Mesenchymal stem cell (in vitro differentiated cells and primary cell): ENCODE measurements around the gene CAMTA1.

ENCODE experiments used
- DNase-seq: peaks from one replicate; pipeline ENCODE4 v3.0.0-alpha.2; 2013
- H2AFZ ChIP-seq: one replicate; pipeline ENCODE4 v1.6.1; 2013; ENCODE audit warnings: low read depth, mild to moderate bottlenecking, control low read depth, inconsistent platforms, low read length, moderate library complexity
- H2AK5ac ChIP-seq: 2 replicates; pipeline ENCODE4 v1.6.1; 2013; ENCODE audit warnings: low read length, moderate library complexity, mild to moderate bottlenecking, inconsistent platforms; ENCODE audit not compliant: severe bottlenecking
- H2BK120ac ChIP-seq: one replicate; pipeline ENCODE4 v1.6.1; 2013; ENCODE audit warnings: low read depth, mild to moderate bottlenecking, inconsistent platforms, low read length, moderate library complexity
- H2BK12ac ChIP-seq, 2 experiments: one replicate each; pipeline ENCODE4 v1.6.1; 2013; ENCODE audit warnings: inconsistent platforms in 2 of 2, low read length in 2 of 2, mild to moderate bottlenecking in 2 of 2, moderate library complexity in 2 of 2, control low read depth in 1 of 2
- H2BK15ac ChIP-seq: one replicate; pipeline ENCODE4 v1.6.1; 2013; ENCODE audit warnings: mild to moderate bottlenecking, low read depth, inconsistent platforms; ENCODE audit not compliant: poor library complexity, severe bottlenecking
- H2BK5ac ChIP-seq: 2 replicates; pipeline ENCODE4 v1.6.1; 2013; ENCODE audit warnings: low read depth, mild to moderate bottlenecking, low read length, control low read depth, inconsistent platforms; ENCODE audit not compliant: poor library complexity, severe bottlenecking
- H3K14ac ChIP-seq, 2 experiments: one replicate each; pipeline ENCODE4 v1.6.1; 2013; ENCODE audit warnings: inconsistent platforms in 2 of 2, low read length in 2 of 2, control low read depth in 1 of 2, mild to moderate bottlenecking in 1 of 2, moderate library complexity in 1 of 2
- H3K18ac ChIP-seq, 2 experiments: one replicate each; pipeline ENCODE4 v1.6.1; 2013; ENCODE audit warnings: inconsistent platforms in 2 of 2, low read length in 2 of 2, control low read depth in 1 of 2, low read depth in 1 of 2, mild to moderate bottlenecking in 1 of 2
- H3K23ac ChIP-seq, 2 experiments: one replicate each; pipeline ENCODE4 v1.6.1; 2013; ENCODE audit warnings: inconsistent platforms in 2 of 2, low read length in 2 of 2, mild to moderate bottlenecking in 2 of 2, moderate library complexity in 2 of 2, control low read depth in 1 of 2
- H3K27ac ChIP-seq: 2 replicates; pipeline ENCODE4 v1.5.1; 2013; ENCODE audit warnings: mild to moderate bottlenecking, moderate library complexity, low read length, control low read depth, inconsistent platforms; ENCODE audit not compliant: poor library complexity, severe bottlenecking
- H3K27me3 ChIP-seq, 2 experiments: 2 replicates each; pipeline versions ENCODE4 v1.6.1 to v1.7.0; 2013; ENCODE audit warnings: low read length in 2 of 2, mild to moderate bottlenecking in 2 of 2, moderate library complexity in 2 of 2, control low read depth in 1 of 2, inconsistent platforms in 1 of 2; ENCODE audit not compliant: control insufficient read depth in 1 of 2, insufficient read depth in 1 of 2
- H3K36me3 ChIP-seq, 2 experiments: 2 replicates each; pipeline versions ENCODE4 v1.6.1 to v1.7.0; 2013; ENCODE audit warnings: low read length in 2 of 2, control low read depth in 1 of 2, inconsistent platforms in 1 of 2, low read depth in 1 of 2, mild to moderate bottlenecking in 1 of 2; ENCODE audit not compliant: insufficient read depth in 2 of 2, control insufficient read depth in 1 of 2
- H3K4ac ChIP-seq, 2 experiments: one replicate each; pipeline ENCODE4 v1.6.1; 2013; ENCODE audit warnings: inconsistent platforms in 2 of 2, low read length in 2 of 2, mild to moderate bottlenecking in 2 of 2, moderate library complexity in 2 of 2, control low read depth in 1 of 2, low read depth in 1 of 2
- H3K4me1 ChIP-seq: 2 replicates; pipeline ENCODE4 v1.6.1; 2013; ENCODE audit warnings: low read depth, low read length, control low read depth; ENCODE audit not compliant: control insufficient read depth, insufficient read depth
- H3K4me2 ChIP-seq: 2 replicates; pipeline ENCODE4 v1.6.1; 2013; ENCODE audit warnings: low read length, mild to moderate bottlenecking, inconsistent platforms; ENCODE audit not compliant: poor library complexity, severe bottlenecking
- H3K4me3 ChIP-seq, 2 experiments: 2 replicates each; pipeline versions ENCODE4 v1.5.1 to v1.7.0; 2013; ENCODE audit warnings: low read length in 2 of 2, mild to moderate bottlenecking in 2 of 2, control low read depth in 1 of 2, low read depth in 1 of 2; ENCODE audit not compliant: insufficient read depth in 1 of 2
- H3K79me1 ChIP-seq: replicated peaks from 2 replicates; pipeline ENCODE4 v1.6.1; 2013; ENCODE audit warnings: mild to moderate bottlenecking, control low read depth, low read length, inconsistent platforms; ENCODE audit not compliant: poor library complexity, severe bottlenecking
- H3K9ac ChIP-seq: 2 replicates; pipeline ENCODE4 v1.7.0; 2013; ENCODE audit warnings: mild to moderate bottlenecking, low read length, moderate library complexity
- H3K9me3 ChIP-seq: 2 replicates; pipeline ENCODE4 v1.7.0; 2013; ENCODE audit warnings: mild to moderate bottlenecking, low read length; ENCODE audit not compliant: control insufficient read depth
- H4K8ac ChIP-seq: one replicate; pipeline ENCODE4 v1.6.1; 2013; ENCODE audit warnings: inconsistent platforms, mild to moderate bottlenecking, low read length, moderate library complexity
- H4K91ac ChIP-seq: one replicate; pipeline ENCODE4 v1.6.1; 2013; ENCODE audit warnings: mild to moderate bottlenecking, low read length, inconsistent platforms
- WGBS: methylation state at CpG from one replicate; pipeline ENCODE4 v1.1.7; 2013; ENCODE audit warnings: mixed read lengths; 5-methylcytosine and 5-hydroxymethylcytosine counted together

The CAMTA1 gene

GRCh38 chr1:7322912-7323311 is 537.7 kb downstream of the CAMTA1 start:
- no peak overlapping the region for H4K8ac ChIP-seq
- no peak for DNase-seq
- no peaks in the 10 kb centered on the region for H3K36me3 ChIP-seq
- no peak overlapping the region for H3K4me2 ChIP-seq
- H4K91ac ChIP-seq: no peak overlapping the region
- WGBS: no CpG with 5 or more reads among the region's 1 CpG
- no peaks in the 10 kb centered on the region for H3K27me3 ChIP-seq
- H3K9me3 ChIP-seq: peaks cover 13% of the 10 kb centered on the region
- H2BK5ac ChIP-seq: no peak overlapping the region
- H3K9ac ChIP-seq: no peak overlapping the region
- no peak overlapping the region for H2AFZ ChIP-seq
- H2AK5ac ChIP-seq: no peak overlapping the region
- H3K4ac ChIP-seq: no peak overlapping the region
- no peak overlapping the region for H2BK15ac ChIP-seq
- H3K23ac ChIP-seq: no peak overlapping the region
- no peak overlapping the region for H3K27ac ChIP-seq
- no peak overlapping the region for H3K18ac ChIP-seq
- no peak overlapping the region for H2BK120ac ChIP-seq
- H3K4me3 ChIP-seq: no peak overlapping the region
- H2BK12ac ChIP-seq: no peak overlapping the region
- no peaks in the 10 kb centered on the region for H3K4me1 ChIP-seq
- H3K14ac ChIP-seq: no peak overlapping the region
- H3K79me1 ChIP-seq: no peaks in the 10 kb centered on the region

- Histone ChIP-seq H2AK5ac (no peak overlapping the region), H3K36me3 (no peaks in the 10 kb centered on the region), H2BK12ac (no peak overlapping the region), H3K4me1 (no peaks in the 10 kb centered on the region), H2AFZ (no peak overlapping the region), H3K9me3 (peaks cover 16% of the 10 kb centered on the region), H3K4me3 (no peak overlapping the region), H3K4me2 (no peak overlapping the region), H2BK120ac (no peak overlapping the region), H3K27me3 (no peaks in the 10 kb centered on the region), H2BK5ac (peak overlapping the region; percentile 4), H3K27ac (no peak overlapping the region), H3K14ac (no peak overlapping the region), H4K8ac (no peak overlapping the region), H4K91ac (no peak overlapping the region), H3K4ac (no peak overlapping the region), H3K18ac (no peak overlapping the region), H3K79me1 (no peaks in the 10 kb centered on the region), H3K9ac (no peak overlapping the region), H3K23ac (no peak overlapping the region), H2BK15ac (no peak overlapping the region)
- no peak for DNase-seq
- 62% methylated on average over 3 of the region's 3 CpGs for WGBS
Measured at GRCh38 chr1:7325254-7325653, 540.0 kb downstream of the CAMTA1 start.

- no peak overlapping the region for H3K14ac ChIP-seq
Measured at GRCh38 chr1:7326366-7326765, 541.1 kb downstream of the CAMTA1 start.

GRCh38 chr1:7327849-7328248 is 542.6 kb downstream of the CAMTA1 start:
- H4K8ac ChIP-seq: no peak overlapping the region
- no peak overlapping the region for H3K23ac ChIP-seq
- no peak overlapping the region for H3K9ac ChIP-seq
- no peak overlapping the region for H3K4me3 ChIP-seq
- H2AK5ac ChIP-seq: no peak overlapping the region
- 64% methylated on average over 3 of the region's 3 CpGs for WGBS
- H3K27ac ChIP-seq: no peak overlapping the region
- H2BK12ac ChIP-seq: no peak overlapping the region
- no peak overlapping the region for H2BK5ac ChIP-seq
- no peak overlapping the region for H2AFZ ChIP-seq
- no peak overlapping the region for H4K91ac ChIP-seq
- H3K4me2 ChIP-seq: no peak overlapping the region
- DNase-seq: no peak
- H2BK15ac ChIP-seq: no peak overlapping the region
- H2BK120ac ChIP-seq: no peak overlapping the region
- H3K4ac ChIP-seq: no peak overlapping the region
- H3K18ac ChIP-seq: no peak overlapping the region
- H3K27me3 ChIP-seq: peaks cover 0 to 3% of the 10 kb centered on the region in 2 experiments
- no peak overlapping the region for H3K14ac ChIP-seq
- H3K36me3 ChIP-seq: no peaks in the 10 kb centered on the region
- peaks cover 16% of the 10 kb centered on the region for H3K9me3 ChIP-seq
- no peaks in the 10 kb centered on the region for H3K4me1 ChIP-seq
- H3K79me1 ChIP-seq: no peaks in the 10 kb centered on the region

More at GRCh38 chr1:7326366-7326765, 541.1 kb downstream of the CAMTA1 start:
- DNase-seq: no peak
- H3K4ac ChIP-seq: no peak overlapping the region
- H3K9me3 ChIP-seq: peaks cover 16% of the 10 kb centered on the region
- no peaks in the 10 kb centered on the region for H3K79me1 ChIP-seq
- H3K27me3 ChIP-seq: no peaks in the 10 kb centered on the region
- no peak overlapping the region for H3K23ac ChIP-seq
- no peaks in the 10 kb centered on the region for H3K4me1 ChIP-seq
- H2BK5ac ChIP-seq: no peak overlapping the region
- H2BK12ac ChIP-seq: no peak overlapping the region
- H4K91ac ChIP-seq: no peak overlapping the region
- no peak overlapping the region for H2BK15ac ChIP-seq
- no peak overlapping the region for H2AFZ ChIP-seq
- no peak overlapping the region for H3K18ac ChIP-seq
- H2BK120ac ChIP-seq: no peak overlapping the region
- no peaks in the 10 kb centered on the region for H3K36me3 ChIP-seq
- H2AK5ac ChIP-seq: peak overlapping the region; percentile 19
- no peak overlapping the region for H4K8ac ChIP-seq
- WGBS: 79% methylated on average over 2 of the region's 2 CpGs
- H3K4me2 ChIP-seq: no peak overlapping the region
- H3K4me3 ChIP-seq: no peak overlapping the region
- H3K27ac ChIP-seq: no peak overlapping the region
- no peak overlapping the region for H3K9ac ChIP-seq
